Lower lobe of right lung (tissue), 2 donors: ENCODE results near the gene SGTA. TPM values are rescaled to one million over a fixed set of nuclear protein-coding genes. Genes with fewer than 3 reads are reported as not detected.

Experiments used
- ATAC-seq, 2 donors: fragments of 200-7000 bp; cut with Tn5 transposase; one replicate each; pipeline ENCODE4 v1.9.1; 2020 to 2022; ENCODE audit warnings: mild to moderate bottlenecking in 2 of 2, moderate library complexity in 2 of 2
- DNase-seq: peaks from one replicate; pipeline ENCODE4 v3.0.0-alpha.2; 2020
- H3K27ac ChIP-seq: fragments of 200-600 bp; one replicate; pipeline ENCODE4 v1.8.0; 2022
- H3K27me3 ChIP-seq: fragments of 200-600 bp; one replicate; pipeline ENCODE4 v1.8.0; 2022; ENCODE audit warnings: low read depth
- H3K36me3 ChIP-seq: fragments of 200-600 bp; one replicate; pipeline ENCODE4 v1.8.0; 2022; ENCODE audit warnings: mild to moderate bottlenecking
- H3K4me1 ChIP-seq: fragments of 200-600 bp; one replicate; pipeline ENCODE4 v1.8.0; 2022
- H3K4me3 ChIP-seq: fragments of 200-600 bp; one replicate; pipeline ENCODE4 v1.8.0; 2022; ENCODE audit warnings: mild to moderate bottlenecking
- H3K9me3 ChIP-seq: fragments of 200-600 bp; one replicate; pipeline ENCODE4 v1.8.0; 2022
- intact Hi-C: fragments of 100-400 bp; cut with DNase I; formaldehyde crosslinking; loops from one replicate; pipeline ENCODE4 v1.11.0; 2022
- total RNA-seq: library from RNA; stranded (reverse); fragmentation: NEBNext Ultra II Directional; extraction: Animal tissue kit (Norgen Biotek cat#: 25700); gene quantifications from one replicate; pipeline ENCODE4 v1.2.1, GENCODE V29; 2021
- TF ChIP-seq, protein P1 (sequence below): fragments of 200-600 bp; IDR thresholded peaks from one replicate; pipeline ENCODE4 v1.8.0; 2022; ENCODE audit warnings: antibody characterized with exemption, mild to moderate bottlenecking
- donor health status: DM: no; HTN: yes; CAD: no; lungs with severe emphysema.

The SGTA gene
- total RNA-seq, 1 donor from 2014 or later: 41.6 TPM

DNA sequence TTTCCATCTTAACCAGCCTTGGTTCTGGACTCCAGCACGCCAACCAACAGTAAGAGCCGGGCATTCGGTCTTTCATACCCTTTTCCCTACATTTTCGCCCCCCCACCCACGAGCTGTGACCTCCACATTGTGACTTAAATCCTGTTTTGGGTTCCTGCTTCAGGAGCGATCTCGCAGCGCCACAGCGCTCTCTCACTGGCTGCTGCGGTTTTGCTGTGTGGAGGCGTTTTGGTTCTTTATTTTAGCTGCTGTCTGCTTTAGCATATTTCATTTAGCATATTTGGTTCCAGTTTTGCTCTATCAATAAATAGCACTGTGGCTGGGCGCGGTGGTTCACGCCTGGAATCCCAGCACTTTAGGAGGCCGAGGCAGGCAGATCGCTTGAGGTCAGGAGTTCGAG lies 23.7 kb downstream of the SGTA start:
- intact Hi-C loops: no loop called here
- peaks cover 95% of the 10 kb centered on the region for H3K36me3 ChIP-seq
- no peaks in the 10 kb centered on the region for H3K9me3 ChIP-seq
- TF ChIP-seq, protein P1, sequence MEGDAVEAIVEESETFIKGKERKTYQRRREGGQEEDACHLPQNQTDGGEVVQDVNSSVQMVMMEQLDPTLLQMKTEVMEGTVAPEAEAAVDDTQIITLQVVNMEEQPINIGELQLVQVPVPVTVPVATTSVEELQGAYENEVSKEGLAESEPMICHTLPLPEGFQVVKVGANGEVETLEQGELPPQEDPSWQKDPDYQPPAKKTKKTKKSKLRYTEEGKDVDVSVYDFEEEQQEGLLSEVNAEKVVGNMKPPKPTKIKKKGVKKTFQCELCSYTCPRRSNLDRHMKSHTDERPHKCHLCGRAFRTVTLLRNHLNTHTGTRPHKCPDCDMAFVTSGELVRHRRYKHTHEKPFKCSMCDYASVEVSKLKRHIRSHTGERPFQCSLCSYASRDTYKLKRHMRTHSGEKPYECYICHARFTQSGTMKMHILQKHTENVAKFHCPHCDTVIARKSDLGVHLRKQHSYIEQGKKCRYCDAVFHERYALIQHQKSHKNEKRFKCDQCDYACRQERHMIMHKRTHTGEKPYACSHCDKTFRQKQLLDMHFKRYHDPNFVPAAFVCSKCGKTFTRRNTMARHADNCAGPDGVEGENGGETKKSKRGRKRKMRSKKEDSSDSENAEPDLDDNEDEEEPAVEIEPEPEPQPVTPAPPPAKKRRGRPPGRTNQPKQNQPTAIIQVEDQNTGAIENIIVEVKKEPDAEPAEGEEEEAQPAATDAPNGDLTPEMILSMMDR: no peak
- no peak overlapping the region for H3K27ac ChIP-seq
- ATAC-seq: no peak
- no peaks in the 10 kb centered on the region for H3K27me3 ChIP-seq
- no peak for DNase-seq
- H3K4me3 ChIP-seq: no peak overlapping the region
- H3K4me1 ChIP-seq: no peaks in the 10 kb centered on the region

DNA sequence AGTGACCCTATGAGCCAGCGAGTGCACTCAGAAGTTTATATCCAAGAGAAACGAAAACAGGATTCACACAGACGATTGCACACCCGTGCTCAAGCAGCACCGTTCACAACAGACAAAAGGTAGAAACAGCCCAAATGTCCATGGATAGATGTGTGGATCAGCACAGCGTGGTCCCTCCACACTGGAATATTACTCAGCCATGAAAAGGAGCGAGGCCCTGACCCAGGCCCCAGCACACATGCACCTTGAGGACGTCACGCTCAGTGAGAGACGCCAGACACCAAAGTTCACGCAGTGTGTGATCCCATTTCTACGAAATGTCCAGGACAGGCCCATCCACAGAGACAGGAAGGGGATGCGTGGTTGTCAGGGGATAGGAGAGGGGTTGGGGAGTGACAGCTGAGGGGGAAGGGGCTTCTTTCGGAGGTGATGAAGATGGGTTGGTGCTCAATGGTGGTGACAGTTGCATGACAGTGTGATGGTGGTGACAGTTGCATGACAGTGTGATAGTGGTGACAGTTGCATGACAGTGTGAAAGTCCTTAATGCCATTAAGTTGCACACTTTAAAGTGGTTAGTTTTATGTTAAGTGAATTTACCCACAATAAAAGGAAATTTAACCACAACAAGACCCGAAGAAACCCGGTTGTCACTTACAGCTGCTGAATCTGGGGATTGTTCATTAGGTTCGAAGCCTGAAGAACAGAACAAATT lies 24.3 kb downstream of the SGTA start:
- Histone ChIP-seq H3K36me3 (peaks cover 95% of the 10 kb centered on the region), H3K4me1 (no peaks in the 10 kb centered on the region), H3K27me3 (no peaks in the 10 kb centered on the region), H3K9me3 (no peaks in the 10 kb centered on the region), H3K27ac (no peak overlapping the region), H3K4me3 (no peak overlapping the region)
- intact Hi-C loops: no loop called here
- TF ChIP-seq, protein P1: no peak
- no peak for ATAC-seq
- no peak for DNase-seq

DNA sequence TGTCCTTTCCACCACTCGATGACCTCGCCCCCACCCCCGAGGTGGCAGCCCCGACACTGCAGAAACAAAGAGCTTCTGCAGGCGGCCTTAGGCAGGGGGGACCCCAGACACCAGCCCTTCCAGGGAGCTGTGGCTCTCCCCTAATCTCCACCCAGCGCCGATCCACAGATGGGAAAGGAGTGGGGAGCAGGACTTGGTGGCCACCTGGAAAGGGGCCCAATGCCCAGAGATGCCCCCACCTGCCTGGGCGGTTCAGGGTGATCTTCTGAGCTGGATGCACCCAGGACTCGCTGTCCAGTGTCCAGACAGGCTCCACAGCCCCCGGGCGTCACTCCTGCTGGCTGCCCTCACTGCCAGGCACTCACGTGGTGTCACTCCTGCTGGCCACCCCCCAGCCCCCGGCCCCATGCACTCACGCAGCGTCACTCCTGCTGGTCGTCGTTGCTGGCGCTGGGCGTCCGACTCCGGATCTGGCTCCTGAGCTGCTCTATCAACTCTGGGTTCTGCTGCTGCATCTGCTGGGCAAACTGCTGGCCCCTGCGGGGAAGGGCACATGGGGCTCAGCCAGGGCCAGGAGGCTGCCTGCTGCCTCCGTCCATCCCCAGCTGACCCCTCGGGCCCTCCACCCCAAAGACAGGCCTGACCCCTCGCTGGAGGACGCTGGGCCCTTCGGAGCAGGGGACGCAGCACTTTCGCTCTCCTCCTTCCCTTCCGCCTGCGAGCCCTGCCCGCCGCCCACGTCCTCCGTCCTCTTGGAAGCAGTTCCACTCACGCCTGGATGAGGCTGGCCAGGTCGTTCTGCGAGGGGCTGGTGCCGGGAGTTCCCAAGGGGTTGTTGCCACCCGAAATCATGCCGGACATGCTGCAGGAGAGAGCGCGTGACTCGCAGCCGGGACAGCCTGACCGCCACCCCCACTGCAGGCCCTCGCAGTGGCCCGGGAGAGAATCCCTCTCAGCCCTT lies 25.9 kb downstream of the SGTA start:
- TF ChIP-seq, protein P1: no peak
- Histone ChIP-seq H3K4me3 (no peak overlapping the region), H3K27me3 (no peaks in the 10 kb centered on the region), H3K9me3 (no peaks in the 10 kb centered on the region), H3K36me3 (peaks cover 88% of the 10 kb centered on the region), H3K27ac (no peak overlapping the region), H3K4me1 (no peaks in the 10 kb centered on the region)
- ATAC-seq (no peak), DNase-seq (no peak)
- intact Hi-C loops: no loop called here

DNA sequence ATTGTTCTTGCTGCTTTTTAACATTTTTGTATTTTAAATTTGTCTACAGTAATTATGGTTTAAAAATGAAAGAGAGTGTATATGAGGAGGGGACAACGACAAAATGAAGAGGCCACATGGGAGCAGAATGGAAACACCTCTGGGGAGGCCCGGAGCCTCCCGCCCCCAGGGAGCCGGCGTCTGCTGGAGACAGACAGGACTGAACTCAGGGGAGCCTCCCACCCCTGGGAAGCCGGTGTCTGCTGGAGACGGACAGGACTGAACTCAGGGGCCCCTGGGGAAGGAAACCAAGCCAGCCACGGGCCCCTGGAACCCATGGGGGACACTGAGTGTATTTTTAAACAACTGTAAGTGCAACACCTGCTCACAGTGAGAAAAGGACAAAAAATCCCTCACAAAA lies 26.6 kb downstream of the SGTA start:
- no peaks in the 10 kb centered on the region for H3K4me1 ChIP-seq
- TF ChIP-seq, protein P1: no peak
- H3K27ac ChIP-seq: no peak overlapping the region
- H3K27me3 ChIP-seq: no peaks in the 10 kb centered on the region
- H3K4me3 ChIP-seq: no peak overlapping the region
- intact Hi-C loops: no loop called here
- DNase-seq (no peak), ATAC-seq (no peak)
- H3K9me3 ChIP-seq: no peaks in the 10 kb centered on the region
- peaks cover 82% of the 10 kb centered on the region for H3K36me3 ChIP-seq

DNA sequence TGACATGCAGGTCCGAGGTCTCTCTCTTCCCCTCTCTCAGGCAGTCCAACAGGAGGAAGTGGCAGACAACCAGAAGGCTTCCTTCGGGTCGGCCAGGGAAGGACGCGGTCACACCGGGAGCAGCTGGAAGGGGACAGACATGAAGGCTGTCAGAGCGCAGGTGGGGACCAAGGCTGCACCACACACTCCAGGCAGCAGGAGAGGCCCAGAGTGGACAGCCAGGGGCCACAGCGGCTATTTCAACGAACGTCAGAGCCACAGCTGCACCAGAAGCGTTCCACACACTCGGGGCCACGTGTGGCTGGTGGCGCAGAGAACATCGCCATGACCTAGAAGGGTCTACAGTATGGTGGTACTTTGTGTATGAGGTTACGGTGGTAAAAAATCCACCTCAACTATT lies 27.3 kb downstream of the SGTA start:
- DNase-seq: no peak
- no peak overlapping the region for H3K27ac ChIP-seq
- ATAC-seq: no peak
- H3K36me3 ChIP-seq: peaks cover 75% of the 10 kb centered on the region
- H3K9me3 ChIP-seq: no peaks in the 10 kb centered on the region
- H3K4me3 ChIP-seq: no peak overlapping the region
- no peaks in the 10 kb centered on the region for H3K4me1 ChIP-seq
- TF ChIP-seq, protein P1: no peak
- intact Hi-C loops: no loop called here
- H3K27me3 ChIP-seq: no peaks in the 10 kb centered on the region
